Vagina (tissue), 2 donors: Measurements from ENCODE around the gene PTPRE. TPM values are rescaled to one million over a fixed set of nuclear protein-coding genes. Genes with fewer than 3 reads are reported as not detected.

Experiments used
- DNase-seq, 2 donors: peaks; one replicate each; pipeline ENCODE4 v3.0.0-alpha.2; 2017; ENCODE audit errors: extremely low spot score in 2 of 2
- H3K27ac ChIP-seq: fragments of 200-600 bp; sonication (generic); one replicate; pipeline ENCODE4 v1.5.1; 2019
- H3K27me3 ChIP-seq: fragments of 200-600 bp; sonication (generic); one replicate; pipeline ENCODE4 v1.5.1; 2019
- H3K36me3 ChIP-seq, 2 donors: fragments of 200-600 bp; sonication (generic); one replicate each; pipeline ENCODE4 v1.5.1; 2017 to 2019
- H3K4me1 ChIP-seq: fragments of 200-600 bp; sonication (generic); one replicate; pipeline ENCODE4 v1.5.1; 2019
- H3K4me3 ChIP-seq, 2 donors: fragments of 200-600 bp; sonication (generic); 1 replicate in 1 of 2; 2 replicates in 1 of 2; pipeline ENCODE4 v1.5.1; 2016 to 2019
- H3K9me3 ChIP-seq: fragments of 200-600 bp; sonication (generic); one replicate; pipeline ENCODE4 v1.5.1; 2019
- POLR2A ChIP-seq, 2 donors: fragments of 450-650 bp; IDR thresholded peaks; one replicate each; pipeline ENCODE4 v1.6.1; 2017; ENCODE audit warnings: antibody characterized with exemption in 2 of 2, mild to moderate bottlenecking in 2 of 2, moderate library complexity in 2 of 2
- POLR2AphosphoS5 ChIP-seq, 2 donors: sonication (generic); formaldehyde crosslinking; IDR thresholded peaks; one replicate each; pipeline ENCODE4 v1.9.0; 2017; ENCODE audit warnings: antibody characterized with exemption in 2 of 2, mild to moderate bottlenecking in 2 of 2, low read depth in 1 of 2; ENCODE audit not compliant: insufficient read depth in 1 of 2
- intact Hi-C: fragments of 100-400 bp; cut with DNase I; formaldehyde crosslinking; loops from one replicate; pipeline ENCODE4 v1.15.1; 2023
- total RNA-seq: library from RNA; depleted of rRNA; stranded (reverse); fragments of >200 nt; gene quantifications from one replicate; pipeline ENCODE4 v1.2.3, GENCODE V29; 2016
- TF ChIP-seq, protein P1 (sequence below), 3 experiments: fragments of 450-650 bp in 2 of 3; fragments of 200-600 bp in 1 of 3; sonication (generic) in 1 of 3; IDR thresholded peaks; one replicate each; pipeline ENCODE4 v1.5.1; 2017 to 2019; ENCODE audit warnings: antibody characterized with exemption in 3 of 3, mild to moderate bottlenecking in 2 of 3, moderate library complexity in 2 of 3

PTPRE gene
- total RNA-seq, 1 donor from 2014 or later: 77.6 TPM

DNA sequence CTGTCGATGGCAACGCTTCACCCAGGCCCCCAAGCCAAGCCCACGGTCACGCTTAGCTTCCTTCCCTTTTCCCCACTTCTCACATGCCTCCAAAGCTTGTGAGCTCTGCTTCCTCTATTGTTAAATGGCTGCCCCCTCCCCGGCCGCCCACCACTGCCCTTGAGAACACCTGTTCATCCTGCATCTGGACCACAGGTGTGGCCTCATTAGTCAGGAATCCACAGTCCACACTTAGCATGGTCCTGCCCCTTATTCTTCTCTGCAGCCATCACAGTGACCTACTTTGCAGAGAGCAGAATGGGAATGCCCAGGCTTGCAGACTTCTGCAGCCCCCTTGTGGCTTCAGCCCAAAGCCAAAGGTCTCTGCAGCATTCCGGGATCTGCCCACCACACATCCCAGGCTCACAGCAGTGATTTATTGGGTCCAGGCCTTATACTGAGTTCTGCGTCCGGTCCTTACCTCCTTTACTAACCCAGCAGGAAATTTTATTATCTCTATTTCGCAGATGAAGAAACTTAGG, 66.9 kb downstream of the PTPRE start:
- DNase-seq: peak in 1 of 2 donors; percentile 70
- Histone ChIP-seq H3K27ac (no peak overlapping the region), H3K36me3 (no peaks in the 10 kb centered on the region), H3K9me3 (no peaks in the 10 kb centered on the region), H3K4me3 (no peak overlapping the region), H3K27me3 (no peaks in the 10 kb centered on the region), H3K4me1 (peaks cover 24% of the 10 kb centered on the region)
- TF ChIP-seq, protein P1, sequence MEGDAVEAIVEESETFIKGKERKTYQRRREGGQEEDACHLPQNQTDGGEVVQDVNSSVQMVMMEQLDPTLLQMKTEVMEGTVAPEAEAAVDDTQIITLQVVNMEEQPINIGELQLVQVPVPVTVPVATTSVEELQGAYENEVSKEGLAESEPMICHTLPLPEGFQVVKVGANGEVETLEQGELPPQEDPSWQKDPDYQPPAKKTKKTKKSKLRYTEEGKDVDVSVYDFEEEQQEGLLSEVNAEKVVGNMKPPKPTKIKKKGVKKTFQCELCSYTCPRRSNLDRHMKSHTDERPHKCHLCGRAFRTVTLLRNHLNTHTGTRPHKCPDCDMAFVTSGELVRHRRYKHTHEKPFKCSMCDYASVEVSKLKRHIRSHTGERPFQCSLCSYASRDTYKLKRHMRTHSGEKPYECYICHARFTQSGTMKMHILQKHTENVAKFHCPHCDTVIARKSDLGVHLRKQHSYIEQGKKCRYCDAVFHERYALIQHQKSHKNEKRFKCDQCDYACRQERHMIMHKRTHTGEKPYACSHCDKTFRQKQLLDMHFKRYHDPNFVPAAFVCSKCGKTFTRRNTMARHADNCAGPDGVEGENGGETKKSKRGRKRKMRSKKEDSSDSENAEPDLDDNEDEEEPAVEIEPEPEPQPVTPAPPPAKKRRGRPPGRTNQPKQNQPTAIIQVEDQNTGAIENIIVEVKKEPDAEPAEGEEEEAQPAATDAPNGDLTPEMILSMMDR (IDR thresholded peaks at IDR 0.05): no peak
- TF ChIP-seq POLR2A (IDR thresholded peaks at IDR 0.05): no peak
- no peak for TF ChIP-seq POLR2AphosphoS5 (IDR thresholded peaks at IDR 0.05; ENCODE audit: insufficient read depth in 1 of 2, low read depth in 1 of 2)
- intact Hi-C loops: no loop called here

DNA sequence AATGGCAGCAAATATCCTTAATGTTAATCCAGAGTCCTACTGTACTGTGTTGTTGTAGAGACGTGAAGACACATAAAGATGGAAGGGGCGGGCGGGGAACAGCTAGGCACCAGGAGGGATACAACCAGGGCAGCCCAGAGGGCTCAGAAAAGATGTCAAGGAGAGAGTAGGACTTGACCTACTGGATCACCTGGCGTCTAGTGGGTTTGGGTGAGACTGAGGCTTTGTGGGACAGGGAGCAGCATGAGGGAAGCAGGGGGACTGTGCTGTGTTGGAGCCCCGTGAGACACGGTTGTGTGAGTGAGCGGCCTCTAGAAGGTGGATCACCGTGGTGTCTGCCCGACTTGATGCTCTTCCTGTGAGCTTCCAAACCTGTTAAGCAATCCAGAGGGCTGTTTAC, 68.0 kb downstream of the PTPRE start:
- no peak overlapping the region for H3K27ac ChIP-seq
- no peaks in the 10 kb centered on the region for H3K9me3 ChIP-seq
- TF ChIP-seq POLR2AphosphoS5 (IDR thresholded peaks at IDR 0.05; ENCODE audit: insufficient read depth in 1 of 2, low read depth in 1 of 2): no peak
- TF ChIP-seq, protein P1 (IDR thresholded peaks at IDR 0.05): no peak
- TF ChIP-seq POLR2A (IDR thresholded peaks at IDR 0.05): no peak
- DNase-seq: peak in 1 of 2 donors; percentile 54
- H3K4me1 ChIP-seq: peaks cover 24% of the 10 kb centered on the region
- H3K4me3 ChIP-seq: no peak overlapping the region
- H3K36me3 ChIP-seq: no peaks in the 10 kb centered on the region
- H3K27me3 ChIP-seq: no peaks in the 10 kb centered on the region
- intact Hi-C loops: no loop called here

DNA sequence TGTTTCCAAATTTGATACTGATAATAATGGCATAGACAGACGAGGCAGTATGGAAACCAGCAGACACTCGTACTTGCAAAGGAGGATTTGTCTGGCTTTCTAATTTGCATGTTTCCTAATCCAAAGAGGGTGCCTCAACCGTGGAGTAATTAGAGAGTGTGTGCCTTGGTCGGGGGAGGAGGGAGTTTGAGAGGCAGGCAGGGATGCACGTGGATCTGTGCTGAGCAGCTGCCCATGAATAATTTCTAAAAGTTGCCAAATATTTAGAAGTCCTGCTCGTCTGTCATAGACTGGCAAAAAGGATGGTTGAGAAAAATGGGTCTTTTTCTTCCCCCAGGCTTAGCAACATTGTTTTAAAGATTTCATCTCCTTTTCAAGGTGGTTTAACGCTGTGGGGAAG, 69.4 kb downstream of the PTPRE start:
- H3K36me3 ChIP-seq: no peaks in the 10 kb centered on the region
- H3K27me3 ChIP-seq: no peaks in the 10 kb centered on the region
- no peak overlapping the region for H3K4me3 ChIP-seq
- peaks cover 24% of the 10 kb centered on the region for H3K4me1 ChIP-seq
- DNase-seq: peak in 1 of 2 donors; percentile 64
- H3K27ac ChIP-seq: no peak overlapping the region
- intact Hi-C loops: no loop called here
- H3K9me3 ChIP-seq: no peaks in the 10 kb centered on the region
- TF ChIP-seq POLR2AphosphoS5 (IDR thresholded peaks at IDR 0.05; ENCODE audit: insufficient read depth in 1 of 2, low read depth in 1 of 2) (no peak), POLR2A (IDR thresholded peaks at IDR 0.05) (no peak)
- TF ChIP-seq, protein P1 (IDR thresholded peaks at IDR 0.05): no peak

DNA sequence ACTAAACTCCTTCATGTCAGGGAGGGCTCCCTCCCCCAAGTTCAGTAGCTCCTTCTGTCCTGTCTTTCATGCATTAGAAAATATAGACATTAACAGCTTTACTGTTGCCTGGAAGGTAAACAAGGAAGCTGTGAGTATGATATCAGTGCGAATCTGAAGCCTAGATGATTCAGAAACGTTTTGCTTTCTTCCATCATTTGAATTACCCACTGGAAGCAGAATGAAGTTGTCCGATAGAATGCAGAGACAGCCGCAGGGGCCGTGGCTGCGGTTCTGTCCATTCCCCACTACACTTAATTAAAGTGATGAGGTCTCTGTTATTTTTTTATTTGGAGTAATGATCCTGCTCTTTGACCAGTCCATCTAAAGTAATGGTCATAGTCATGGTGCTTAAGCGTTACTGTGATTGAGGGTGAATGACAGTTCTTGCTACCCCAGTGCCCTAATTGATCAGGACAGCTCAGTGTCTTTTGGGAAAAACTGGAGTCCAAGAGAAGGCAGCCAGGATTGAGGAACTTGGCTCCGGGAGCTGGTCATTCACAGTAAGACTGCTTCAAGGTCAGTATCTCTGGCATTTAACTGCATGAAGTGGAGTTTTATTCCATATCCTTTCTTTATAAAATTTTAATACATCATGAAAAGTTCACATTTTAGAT, 69.9 kb downstream of the PTPRE start:
- TF ChIP-seq POLR2A (IDR thresholded peaks at IDR 0.05): no peak
- no peak for TF ChIP-seq POLR2AphosphoS5 (IDR thresholded peaks at IDR 0.05; ENCODE audit: insufficient read depth in 1 of 2, low read depth in 1 of 2)
- TF ChIP-seq, protein P1 (IDR thresholded peaks at IDR 0.05): no peak
- no peak for DNase-seq
- H3K27ac ChIP-seq: no peak overlapping the region

DNA sequence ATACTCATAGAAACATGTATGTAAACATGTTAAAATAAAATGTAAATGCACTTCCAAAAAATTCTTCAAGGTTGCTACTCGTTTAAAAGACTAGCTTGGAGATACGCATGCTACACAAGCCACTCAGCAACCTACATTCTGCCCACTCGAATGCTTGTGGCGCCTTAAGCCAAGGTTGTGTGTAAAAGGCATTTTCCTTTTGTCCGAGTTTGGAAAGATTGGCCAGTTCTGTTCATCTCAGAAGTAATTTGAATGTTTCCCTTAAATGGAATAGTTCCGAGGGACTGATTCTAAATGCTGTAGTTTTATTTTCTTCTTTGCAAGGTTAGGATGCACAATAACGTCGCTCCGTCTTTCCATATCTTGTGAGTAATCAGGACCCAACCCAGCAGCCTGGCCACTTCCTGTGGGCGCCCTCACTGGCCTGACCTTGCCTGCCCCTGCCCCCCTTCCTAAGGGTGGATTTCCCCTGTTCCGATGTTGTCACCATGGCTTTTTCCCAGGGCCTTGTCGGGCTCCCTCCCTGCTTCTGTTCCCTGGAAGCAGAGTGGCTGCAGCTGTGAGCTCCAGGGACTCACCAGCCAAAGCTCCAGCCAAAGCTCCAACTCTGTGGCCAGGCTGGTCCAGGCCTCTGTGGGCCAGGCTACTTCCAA, 70.6 kb downstream of the PTPRE start:
- no peaks in the 10 kb centered on the region for H3K9me3 ChIP-seq
- no peak overlapping the region for H3K27ac ChIP-seq
- intact Hi-C loops: no loop called here
- DNase-seq: peak in 1 of 2 donors; percentile 87
- TF ChIP-seq POLR2AphosphoS5 (IDR thresholded peaks at IDR 0.05; ENCODE audit: insufficient read depth in 1 of 2, low read depth in 1 of 2) (peak in 1 of 2 donors; percentile 28), POLR2A (IDR thresholded peaks at IDR 0.05) (no peak)
- TF ChIP-seq, protein P1 (IDR thresholded peaks at IDR 0.05): no peak
- peaks cover 24% of the 10 kb centered on the region for H3K4me1 ChIP-seq
- no peaks in the 10 kb centered on the region for H3K36me3 ChIP-seq
- no peaks in the 10 kb centered on the region for H3K27me3 ChIP-seq
- peak overlapping the region in 1 of 2 donors; percentile 4 for H3K4me3 ChIP-seq

More for the DNA sequence above, 69.9 kb downstream of the PTPRE start:
- Histone ChIP-seq H3K4me1 (peaks cover 24% of the 10 kb centered on the region), H3K27me3 (no peaks in the 10 kb centered on the region), H3K4me3 (no peak overlapping the region), H3K9me3 (no peaks in the 10 kb centered on the region), H3K36me3 (no peaks in the 10 kb centered on the region)
- intact Hi-C loops: no loop called here
